ENCODE measurements around the gene DGKD.

DNA sequence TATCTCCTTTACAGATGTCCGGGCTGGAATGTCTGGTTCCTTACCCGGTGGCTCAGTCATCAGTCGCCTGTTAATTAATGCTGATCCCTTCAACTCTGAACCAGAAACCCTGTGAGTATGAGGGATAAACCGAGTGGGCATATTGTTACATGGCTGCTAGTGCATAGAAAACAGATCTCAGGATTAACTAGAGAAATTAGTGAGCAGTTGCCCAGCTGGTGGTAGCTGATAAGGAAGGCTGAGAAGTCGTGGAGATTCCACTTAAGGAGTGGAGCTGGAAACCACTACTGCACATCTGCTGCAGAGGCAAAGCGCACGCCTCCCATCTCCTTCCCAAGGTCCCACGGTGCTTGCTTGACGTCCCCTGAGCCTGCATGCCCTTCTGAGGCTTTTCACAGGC is 97.7 kb downstream of the DGKD start:
- TF ChIP-seq CTCF (IDR thresholded peaks at IDR 0.05) (no peak), POLR2A (IDR thresholded peaks at IDR 0.05) (no peak), EP300 (IDR thresholded peaks at IDR 0.05) (no peak), POLR2AphosphoS5 (IDR thresholded peaks at IDR 0.05) (no peak)
